ENCODE data around the gene WAPL.

WAPL gene

GRCh38 chr10:86399879-86400704 lies 121.5 kb downstream of the WAPL start:
- H3K4me3 ChIP-seq (ENCODE audit: low read depth, low read length) = peak overlapping the region; percentile 54
- peak; percentile 91 for TF ChIP-seq CTCF (IDR thresholded peaks at IDR 0.05; ENCODE audit: low read depth, low read length)
- peak; percentile 93 for DNase-seq (ENCODE audit: low read depth, low spot score)
- in situ Hi-C loops (cut with HindIII; ENCODE audit: low sequenced_read_pairs) = no loop called here

- in situ Hi-C loops (cut with HindIII; ENCODE audit: low sequenced_read_pairs) = no loop called here
These were observed 122.1 kb downstream of the WAPL start for GRCh38 chr10:86399514-86399878.

GRCh38 chr10:86397120-86397519 lies 124.5 kb downstream of the WAPL start:
- TF ChIP-seq CTCF (IDR thresholded peaks at IDR 0.05; ENCODE audit: low read depth, low read length) = no peak

More at GRCh38 chr10:86399514-86399878, 122.1 kb downstream of the WAPL start:
- no peak for DNase-seq (ENCODE audit: low read depth, low spot score)
- TF ChIP-seq CTCF (IDR thresholded peaks at IDR 0.05; ENCODE audit: low read depth, low read length) = no peak
- peak overlapping the region; percentile 54 for H3K4me3 ChIP-seq (ENCODE audit: low read depth, low read length)

GRCh38 chr10:86393862-86394455 lies 127.6 kb downstream of the WAPL start:
- in situ Hi-C loops (cut with HindIII; ENCODE audit: low sequenced_read_pairs) = no loop called here
- no peak overlapping the region for H3K4me3 ChIP-seq (ENCODE audit: low read depth, low read length)
- no peak for TF ChIP-seq CTCF (IDR thresholded peaks at IDR 0.05; ENCODE audit: low read depth, low read length)
- no peak for DNase-seq (ENCODE audit: low read depth, low spot score)

More at GRCh38 chr10:86397120-86397519, 124.5 kb downstream of the WAPL start:
- in situ Hi-C loops (cut with HindIII; ENCODE audit: low sequenced_read_pairs) = no loop called here
- DNase-seq (ENCODE audit: low read depth, low spot score) = no peak
- H3K4me3 ChIP-seq (ENCODE audit: low read depth, low read length) = no peak overlapping the region

- TF ChIP-seq CTCF (IDR thresholded peaks at IDR 0.05; ENCODE audit: low read depth, low read length) = no peak
- no peak overlapping the region for H3K4me3 ChIP-seq (ENCODE audit: low read depth, low read length)
- in situ Hi-C loops (cut with HindIII; ENCODE audit: low sequenced_read_pairs) = no loop called here
- DNase-seq (ENCODE audit: low read depth, low spot score) = no peak
These were observed 128.2 kb downstream of the WAPL start for GRCh38 chr10:86393362-86393761.

GRCh38 chr10:86392723-86393094 lies 128.9 kb downstream of the WAPL start:
- no peak overlapping the region for H3K4me3 ChIP-seq (ENCODE audit: low read depth, low read length)
- in situ Hi-C loops (cut with HindIII; ENCODE audit: low sequenced_read_pairs) = no loop called here
- DNase-seq (ENCODE audit: low read depth, low spot score) = no peak
- TF ChIP-seq CTCF (IDR thresholded peaks at IDR 0.05; ENCODE audit: low read depth, low read length) = no peak

Data from astrocyte of the spinal cord (primary cell).